NCI-H345 (cell line): ENCODE results near the gene MUC12.
"Not testable (repeated sequence)": the region's sequence is repeated elsewhere in the genome, so short reads cannot be mapped to it uniquely, and the experiment has no call there.

Experiments
- DNase-seq: peaks from one replicate; lab custom pipeline; 2025; lab: John Stamatoyannopoulos, UW

MUC12 gene

GRCh38 chr7:101064176-101064550 lies 94.8 kb downstream of the MUC12 start:
- not testable (repeated sequence) for DNase-seq

- DNase-seq, result not testable (repeated sequence)
Measured at GRCh38 chr7:101065162-101065561, 95.8 kb downstream of the MUC12 start.

- no peak for DNase-seq
Measured at GRCh38 chr7:101066141-101066832, 96.9 kb downstream of the MUC12 start.

GRCh38 chr7:101066833-101067177 lies 97.4 kb downstream of the MUC12 start:
- no peak for DNase-seq

GRCh38 chr7:101068401-101068800 lies 99.0 kb downstream of the MUC12 start:
- DNase-seq, result no peak
